ENCODE results near the gene HSD17B14. TPM values are rescaled to one million over a fixed set of nuclear protein-coding genes. Genes with fewer than 3 reads are reported as not detected.

The HSD17B14 gene
- polyA plus RNA-seq, 1 of the 3 experiments (the other 2 are of a cell fraction) = 29.7 TPM

GRCh38 chr19:48874303-48875135 lies 38.2 kb upstream of the HSD17B14 start:
- peak overlapping the region; percentile 100 for H3K9ac ChIP-seq
- H3K36me3 ChIP-seq (replicated peaks in 1 of 2; ENCODE audit: control insufficient read depth in 1 of 2, insufficient read depth in 2 of 2, low read length in 1 of 2) = peaks cover 29 to 64% of the 10 kb centered on the region in 2 experiments
- peaks cover 41% of the 10 kb centered on the region for H3F3A ChIP-seq (replicated peaks; ENCODE audit: insufficient read depth)
- H3K27ac ChIP-seq (ENCODE audit: low read depth in 2 of 2, low read length in 1 of 2) = peak overlapping the region in 1 of 2 experiments; percentile 100; a peak in 2 of 4 replicates
- H3K4me1 ChIP-seq (ENCODE audit: control insufficient read depth in 1 of 2, insufficient read depth in 2 of 2, low read depth in 1 of 2, low read length in 1 of 2) = peaks cover 12 to 28% of the 10 kb centered on the region in 2 experiments; a peak in 3 of 4 replicates
- H3K4me3 ChIP-seq (ENCODE audit: low read depth in 2 of 2, low read length in 1 of 2) = peak overlapping the region; percentile 94 to 96
- peaks cover 59% of the 10 kb centered on the region for H4K20me1 ChIP-seq (ENCODE audit: insufficient read depth)
- no peaks in the 10 kb centered on the region for H3K27me3 ChIP-seq (ENCODE audit: insufficient read depth)
- POLR2A ChIA-PET = interaction anchor here (2.2 kb wide), 1 partner anchor 26 kb away, joined by 5 read pairs; the partner anchor contains the start of gene NUCB1
- H3K9me2 ChIP-seq = no peaks in the 10 kb centered on the region
- no peak for DNase-seq
- H3K4me2 ChIP-seq = peak overlapping the region; percentile 93
- H2AFZ ChIP-seq (ENCODE audit: low read depth) = no peak overlapping the region
- WGBS (ENCODE audit: low lambda C conversion rate) = 31% methylated on average over 17 of the region's 17 CpGs
- peaks cover 69% of the 10 kb centered on the region for H3K79me2 ChIP-seq (ENCODE audit: insufficient read depth)
- no peaks in the 10 kb centered on the region for H3K9me3 ChIP-seq
- no peak for TF ChIP-seq NRF1 (IDR thresholded peaks at IDR 0.05; ENCODE audit: low read depth, low read length)
- TF ChIP-seq NFIC (IDR thresholded peaks at IDR 0.05; ENCODE audit: borderline replicate concordance) = peak; percentile 69
- CTCF ChIA-PET = interaction anchor here (1.0 to 1.7 kb wide), 3 partner anchors 96 to 200 kb away, joined by 3 to 7 read pairs (median 3); no protein-coding TSS in a partner anchor

GRCh38 chr19:48873476-48874302 lies 37.4 kb upstream of the HSD17B14 start:
- CTCF ChIA-PET = interaction anchor here (1.0 to 1.7 kb wide), 3 partner anchors 97 to 199 kb away, joined by 3 to 7 read pairs (median 3); no protein-coding TSS in a partner anchor
- H3F3A ChIP-seq (replicated peaks; ENCODE audit: insufficient read depth) = peaks cover 34% of the 10 kb centered on the region
- POLR2A ChIA-PET = interaction anchor here (0.6 kb wide), 1 partner anchor 80 kb away, joined by 4 read pairs; no protein-coding TSS in a partner anchor
- peaks cover 13 to 30% of the 10 kb centered on the region in 2 experiments; a peak in 3 of 4 replicates for H3K4me1 ChIP-seq (ENCODE audit: control insufficient read depth in 1 of 2, insufficient read depth in 2 of 2, low read depth in 1 of 2, low read length in 1 of 2)
- peak overlapping the region; percentile 100 for H3K9ac ChIP-seq
- no peaks in the 10 kb centered on the region for H3K27me3 ChIP-seq (ENCODE audit: insufficient read depth)
- H3K27ac ChIP-seq (ENCODE audit: low read depth in 2 of 2, low read length in 1 of 2) = peak overlapping the region; percentile 92 to 100
- H3K4me3 ChIP-seq (ENCODE audit: low read depth in 2 of 2, low read length in 1 of 2) = peak overlapping the region; percentile 94 to 96
- no peaks in the 10 kb centered on the region for H3K9me2 ChIP-seq
- peaks cover 63% of the 10 kb centered on the region for H3K79me2 ChIP-seq (ENCODE audit: insufficient read depth)
- TF ChIP-seq FOXJ3 (CRISPR knock-in tag; IDR thresholded peaks at IDR 0.05) (no peak), RAD21 (IDR thresholded peaks at IDR 0.05; ENCODE audit: low read length) (no peak), SIN3A (IDR thresholded peaks at IDR 0.05; ENCODE audit: borderline replicate concordance, low read depth, low read length) (no peak), RCOR1 (IDR thresholded peaks at IDR 0.05; ENCODE audit: low read length) (no peak), USF2 (IDR thresholded peaks at IDR 0.05; ENCODE audit: borderline replicate concordance, low read depth, low read length) (no peak), MAX (IDR thresholded peaks at IDR 0.05; ENCODE audit: low read depth) (no peak)
- no peak overlapping the region for H2AFZ ChIP-seq (ENCODE audit: low read depth)
- H4K20me1 ChIP-seq (ENCODE audit: insufficient read depth) = peaks cover 56% of the 10 kb centered on the region
- H3K4me2 ChIP-seq = peak overlapping the region; percentile 93
- DNase-seq = no peak
- no peaks in the 10 kb centered on the region for H3K9me3 ChIP-seq
- peaks cover 29 to 55% of the 10 kb centered on the region in 2 experiments for H3K36me3 ChIP-seq (replicated peaks in 1 of 2; ENCODE audit: control insufficient read depth in 1 of 2, insufficient read depth in 2 of 2, low read length in 1 of 2)
- 75% methylated on average over 14 of the region's 14 CpGs for WGBS (ENCODE audit: low lambda C conversion rate)
